ENCODE results near the gene ST7. TPM values are rescaled to one million over a fixed set of nuclear protein-coding genes. Genes with fewer than 3 reads are reported as not detected.
"Not testable (repeated sequence)": the region's sequence is repeated elsewhere in the genome, so short reads cannot be mapped to it uniquely, and the experiment has no call there.

Gene ST7
- total RNA-seq, 1 experiment from 2014 or later = 12.4 TPM

DNA sequence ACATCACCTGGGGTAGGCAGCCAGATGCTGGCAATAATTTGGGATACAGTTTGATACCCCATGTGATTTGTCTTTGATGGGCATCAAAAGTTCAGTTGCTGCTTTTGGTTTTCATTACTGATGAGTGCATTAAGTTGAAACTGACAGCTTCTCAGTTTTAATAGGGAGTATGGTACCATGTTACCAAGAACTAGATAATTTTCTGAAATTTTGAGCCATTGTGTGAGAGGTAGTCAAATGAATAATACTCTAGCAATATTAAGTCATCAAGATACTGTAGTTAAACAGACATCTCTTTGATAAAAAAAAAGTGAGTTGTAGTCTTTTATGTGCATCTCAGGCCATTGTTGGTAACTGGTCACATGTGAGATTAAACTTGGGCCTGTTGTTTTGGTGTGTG lies 71.5 kb downstream of the ST7 start (continued):
- TF ChIP-seq, protein P1, sequence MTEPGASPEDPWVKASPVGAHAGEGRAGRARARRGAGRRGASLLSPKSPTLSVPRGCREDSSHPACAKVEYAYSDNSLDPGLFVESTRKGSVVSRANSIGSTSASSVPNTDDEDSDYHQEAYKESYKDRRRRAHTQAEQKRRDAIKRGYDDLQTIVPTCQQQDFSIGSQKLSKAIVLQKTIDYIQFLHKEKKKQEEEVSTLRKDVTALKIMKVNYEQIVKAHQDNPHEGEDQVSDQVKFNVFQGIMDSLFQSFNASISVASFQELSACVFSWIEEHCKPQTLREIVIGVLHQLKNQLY (CRISPR knock-in tag; IDR thresholded peaks at IDR 0.05) = no peak
- TF ChIP-seq GTF2I (CRISPR knock-in tag; conservative IDR thresholded peaks at IDR 0.05) (no peak), ATF1 (CRISPR knock-in tag; IDR thresholded peaks at IDR 0.05) (no peak), TP53 (CRISPR knock-in tag; IDR thresholded peaks at IDR 0.05) (no peak)

DNA sequence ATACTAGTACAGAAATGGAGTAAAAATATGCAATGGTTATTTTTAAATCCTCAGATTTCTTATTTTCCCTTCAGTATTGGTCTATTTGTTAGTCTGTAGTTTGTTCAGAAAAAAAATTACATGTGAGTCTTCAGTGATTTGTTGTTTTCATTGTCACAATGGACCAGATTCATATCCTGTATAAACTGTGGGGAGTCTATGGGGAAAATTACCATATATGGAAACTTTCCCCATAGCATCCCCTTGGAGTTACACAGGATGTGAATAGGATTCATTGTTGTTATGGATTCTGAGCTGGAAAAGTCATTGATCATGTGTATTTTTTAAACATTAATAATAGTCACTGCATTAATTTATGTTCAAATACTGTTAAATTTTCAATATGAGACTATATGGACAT lies 72.6 kb downstream of the ST7 start:
- Mint-ChIP-seq H3K9me3 (peaks cover 19% of the 10 kb centered on the region), H3K27me3 (ENCODE audit: low read depth) (no peaks in the 10 kb centered on the region), H3K36me3 (peaks cover 12% of the 10 kb centered on the region), H3K4me3 (no peak overlapping the region), H3K27ac (no peak overlapping the region), H3K4me1 (no peaks in the 10 kb centered on the region)
- no peak for ATAC-seq
- DNase-seq (ENCODE audit: low spot score) = no peak
- TF ChIP-seq GTF2I (CRISPR knock-in tag; conservative IDR thresholded peaks at IDR 0.05) = no peak
- TF ChIP-seq, protein P2, sequence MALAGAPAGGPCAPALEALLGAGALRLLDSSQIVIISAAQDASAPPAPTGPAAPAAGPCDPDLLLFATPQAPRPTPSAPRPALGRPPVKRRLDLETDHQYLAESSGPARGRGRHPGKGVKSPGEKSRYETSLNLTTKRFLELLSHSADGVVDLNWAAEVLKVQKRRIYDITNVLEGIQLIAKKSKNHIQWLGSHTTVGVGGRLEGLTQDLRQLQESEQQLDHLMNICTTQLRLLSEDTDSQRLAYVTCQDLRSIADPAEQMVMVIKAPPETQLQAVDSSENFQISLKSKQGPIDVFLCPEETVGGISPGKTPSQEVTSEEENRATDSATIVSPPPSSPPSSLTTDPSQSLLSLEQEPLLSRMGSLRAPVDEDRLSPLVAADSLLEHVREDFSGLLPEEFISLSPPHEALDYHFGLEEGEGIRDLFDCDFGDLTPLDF (CRISPR knock-in tag; IDR thresholded peaks at IDR 0.05) = no peak
- TF ChIP-seq, protein P3, sequence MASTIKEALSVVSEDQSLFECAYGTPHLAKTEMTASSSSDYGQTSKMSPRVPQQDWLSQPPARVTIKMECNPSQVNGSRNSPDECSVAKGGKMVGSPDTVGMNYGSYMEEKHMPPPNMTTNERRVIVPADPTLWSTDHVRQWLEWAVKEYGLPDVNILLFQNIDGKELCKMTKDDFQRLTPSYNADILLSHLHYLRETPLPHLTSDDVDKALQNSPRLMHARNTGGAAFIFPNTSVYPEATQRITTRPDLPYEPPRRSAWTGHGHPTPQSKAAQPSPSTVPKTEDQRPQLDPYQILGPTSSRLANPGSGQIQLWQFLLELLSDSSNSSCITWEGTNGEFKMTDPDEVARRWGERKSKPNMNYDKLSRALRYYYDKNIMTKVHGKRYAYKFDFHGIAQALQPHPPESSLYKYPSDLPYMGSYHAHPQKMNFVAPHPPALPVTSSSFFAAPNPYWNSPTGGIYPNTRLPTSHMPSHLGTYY (CRISPR knock-in tag; IDR thresholded peaks at IDR 0.05) = no peak
- ChIA-PET CTCF (no interaction called here), POLR2A (no interaction called here)

DNA sequence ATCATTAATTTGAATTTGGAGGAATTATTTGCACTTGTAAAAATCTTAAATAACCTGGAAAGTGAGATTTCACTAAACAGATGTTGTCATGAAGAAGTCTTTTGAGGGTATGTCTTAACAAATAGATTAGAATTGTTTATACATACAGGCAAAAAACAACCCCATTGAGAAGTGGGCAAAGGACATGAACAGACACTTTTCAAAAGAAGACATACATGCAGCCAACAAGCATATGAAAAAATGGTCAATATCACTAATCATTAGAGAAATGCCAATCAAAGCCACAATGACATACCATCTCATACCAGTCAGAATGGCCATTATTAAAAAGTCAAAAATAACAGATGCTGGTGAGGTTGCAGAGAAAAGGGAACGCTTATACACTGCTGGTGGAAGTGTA lies 77.0 kb downstream of the ST7 start:
- POLR2A ChIA-PET, ATAC-seq: not testable (repeated sequence)

DNA sequence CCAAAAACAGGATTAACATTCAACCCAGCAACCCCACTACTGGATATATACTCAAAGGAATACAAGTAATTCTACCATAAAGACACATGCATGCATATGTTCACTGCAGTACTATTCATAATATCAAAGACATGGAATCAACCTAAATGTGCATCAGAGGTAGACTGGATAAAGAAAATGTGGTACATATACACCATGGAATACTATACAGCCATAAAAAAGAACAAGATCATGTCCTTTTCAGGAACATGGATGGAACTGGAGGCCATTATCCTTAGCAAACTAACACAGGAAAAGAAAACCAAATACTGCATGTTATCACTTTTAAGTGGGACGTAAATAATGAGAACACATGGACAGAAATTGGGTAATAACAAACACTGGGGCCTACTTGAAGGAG lies 77.5 kb downstream of the ST7 start:
- Mint-ChIP-seq H3K36me3 (peaks cover 12% of the 10 kb centered on the region), H3K9me3 (peaks cover 21% of the 10 kb centered on the region)
- ATAC-seq; H3K4me3 Mint-ChIP-seq; DNase-seq (ENCODE audit: low spot score); H3K4me1 Mint-ChIP-seq; H3K27ac Mint-ChIP-seq; POLR2A ChIA-PET; H3K27me3 Mint-ChIP-seq (ENCODE audit: low read depth); CTCF ChIA-PET: not testable (repeated sequence)

More for the DNA sequence above, 77.0 kb downstream of the ST7 start:
- Mint-ChIP-seq H3K9me3 (peaks cover 21% of the 10 kb centered on the region), H3K36me3 (peaks cover 12% of the 10 kb centered on the region)
- DNase-seq (ENCODE audit: low spot score); H3K4me3 Mint-ChIP-seq; H3K27ac Mint-ChIP-seq; H3K4me1 Mint-ChIP-seq; H3K27me3 Mint-ChIP-seq (ENCODE audit: low read depth); CTCF ChIA-PET: not testable (repeated sequence)

DNA sequence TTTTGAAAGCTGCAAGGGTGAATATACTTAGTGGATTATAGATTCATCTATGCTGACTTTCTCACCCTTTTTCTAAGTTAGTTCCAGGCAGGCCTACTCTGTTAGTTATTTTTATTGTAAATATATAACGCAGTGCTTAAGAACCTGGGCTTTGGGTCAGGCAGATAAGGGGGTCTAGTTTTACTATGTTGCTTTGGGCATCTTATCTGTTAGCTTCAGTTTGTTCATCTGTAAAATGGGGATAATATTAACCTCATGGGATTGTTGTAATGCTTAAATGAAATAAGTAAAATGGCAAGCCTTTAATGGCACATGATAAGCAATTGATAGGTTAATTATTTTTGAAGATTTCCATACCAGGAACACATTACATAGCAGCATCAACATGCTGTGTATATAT lies 79.5 kb downstream of the ST7 start:
- TF ChIP-seq ZNF219 (CRISPR knock-in tag; IDR thresholded peaks at IDR 0.05; ENCODE audit: borderline replicate concordance) (no peak), MYBL2 (CRISPR knock-in tag; IDR thresholded peaks at IDR 0.05) (no peak), NFATC4 (CRISPR knock-in tag; IDR thresholded peaks at IDR 0.05) (no peak)
- no peak overlapping the region for H3K4me3 Mint-ChIP-seq
- peaks cover 21% of the 10 kb centered on the region for H3K9me3 Mint-ChIP-seq
- H3K27ac Mint-ChIP-seq = no peak overlapping the region
- peaks cover 12% of the 10 kb centered on the region for H3K36me3 Mint-ChIP-seq
- H3K4me1 Mint-ChIP-seq = peaks cover 16% of the 10 kb centered on the region
- POLR2A ChIA-PET = no interaction called here
- DNase-seq (ENCODE audit: low spot score) = no peak
- H3K27me3 Mint-ChIP-seq (ENCODE audit: low read depth) = no peaks in the 10 kb centered on the region
- CTCF ChIA-PET = no interaction called here
- ATAC-seq = no peak

DNA sequence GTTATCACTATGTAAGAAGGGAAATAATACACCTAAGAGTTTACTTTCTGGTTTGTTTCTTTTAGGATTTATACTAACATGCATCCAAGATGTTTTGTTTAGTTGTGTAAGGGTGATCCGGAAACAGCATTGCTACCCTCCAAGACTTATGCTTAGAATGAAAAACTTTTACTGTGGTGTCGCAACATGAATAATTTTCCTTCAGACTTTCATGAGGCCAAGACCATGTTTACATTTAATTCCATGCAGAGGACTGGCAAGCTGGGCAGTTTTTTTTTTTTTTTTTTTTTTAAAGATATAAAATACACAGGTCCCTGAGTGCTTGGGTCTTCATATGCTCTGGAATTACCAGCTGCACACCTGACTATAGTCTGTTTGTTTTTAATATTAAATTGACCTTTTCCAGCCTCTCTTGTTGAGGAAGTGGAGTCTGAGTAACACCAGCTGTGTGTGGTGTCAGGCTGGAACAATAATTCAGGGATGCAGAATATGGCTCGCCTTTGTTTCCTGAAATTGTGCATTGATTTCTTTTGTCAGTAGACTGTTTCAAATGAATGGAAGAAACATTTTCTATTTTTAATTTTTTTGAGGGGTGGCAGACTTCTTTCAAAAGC lies 81.7 kb downstream of the ST7 start:
- H3K27me3 Mint-ChIP-seq (ENCODE audit: low read depth) = no peaks in the 10 kb centered on the region
- H3K4me3 Mint-ChIP-seq = no peak overlapping the region
- CTCF ChIA-PET = no interaction called here
- no peak for ATAC-seq
- TF ChIP-seq NR3C1 (CRISPR knock-in tag; conservative IDR thresholded peaks at IDR 0.05; ENCODE audit: low read depth) = no peak
- H3K4me1 Mint-ChIP-seq = peaks cover 16% of the 10 kb centered on the region
- peaks cover 11% of the 10 kb centered on the region for H3K9me3 Mint-ChIP-seq
- no peak for DNase-seq (ENCODE audit: low spot score)
- H3K27ac Mint-ChIP-seq = no peak overlapping the region
- H3K36me3 Mint-ChIP-seq = peaks cover 9% of the 10 kb centered on the region
- POLR2A ChIA-PET = interaction anchor here (0.6 kb wide), 1 partner anchor 63 kb away, joined by 3 read pairs; no protein-coding TSS in a partner anchor

Data from WTC11 (cell line).